Panc1 (cell line): ENCODE results near the gene DR1. TPM values are rescaled to one million over a fixed set of nuclear protein-coding genes. Genes with fewer than 3 reads are reported as not detected.

Source experiments
- ATAC-seq: fragments of 200-7000 bp; cut with Tn5 transposase; 2 replicates; pipeline ENCODE4 v1.9.1; 2020; ENCODE audit warnings: mild to moderate bottlenecking, moderate library complexity
- Bru-seq: library from RNA; stranded (reverse); fragments of 400-500 nt; gene quantifications from one replicate; lab custom pipeline; 2021; lab: Mats Ljungman, UMichigan
- BruChase-seq, 2 experiments: library from RNA; stranded (reverse); fragments of 400-500 nt; gene quantifications; one replicate each; lab custom pipeline; 2021; lab: Mats Ljungman, UMichigan
- BruUV-seq: library from RNA; stranded (reverse); fragments of 400-500 nt; replicated peaks from 2 replicates; lab custom pipeline; 2021; lab: Mats Ljungman, UMichigan
- CTCF ChIA-PET: fragments of 300-600 bp; sonication (Branson Sonifier 250); formaldehyde crosslinking; loops from one replicate; lab custom pipeline; 2022; ENCODE audit warnings: antibody characterized with exemption; lab: Charles Lee
- POLR2A ChIA-PET: fragments of 300-600 bp; sonication (Branson Sonifier 250); formaldehyde crosslinking; loops from one replicate; lab custom pipeline; 2022; ENCODE audit warnings: antibody characterized with exemption; lab: Charles Lee
- DNase-seq: peaks from one replicate; pipeline ENCODE4 v3.0.0-alpha.2; 2010; ENCODE audit warnings: low read depth, low spot score
- H3K27ac ChIP-seq: 2 replicates; pipeline ENCODE4 v1.5.1; 2011; ENCODE audit warnings: mild to moderate bottlenecking, low read length, inconsistent platforms
- H3K27me3 ChIP-seq: fragments of 200-500 bp; sonication (Bioruptor generic); 2 replicates; pipeline ENCODE4 v1.6.0; 2014; ENCODE audit warnings: low read length, inconsistent platforms; ENCODE audit not compliant: control insufficient read depth, insufficient read depth
- H3K36me3 ChIP-seq: fragments of 200-500 bp; sonication (Bioruptor generic); 2 replicates; pipeline ENCODE4 v1.5.1; 2014; ENCODE audit warnings: inconsistent platforms, mild to moderate bottlenecking, low read length, moderate library complexity; ENCODE audit not compliant: control insufficient read depth, insufficient read depth
- H3K4me1 ChIP-seq: 2 replicates; pipeline ENCODE4 v1.5.1; 2011; ENCODE audit warnings: inconsistent platforms, mild to moderate bottlenecking, low read length, moderate library complexity; ENCODE audit not compliant: control insufficient read depth, insufficient read depth
- H3K4me3 ChIP-seq, 2 experiments: 2 replicates each; pipeline ENCODE4 v1.5.1; 2011 to 2012; ENCODE audit warnings: low read depth in 2 of 2, low read length in 2 of 2, mild to moderate bottlenecking in 2 of 2, inconsistent platforms in 1 of 2, moderate library complexity in 1 of 2
- H3K9me3 ChIP-seq: fragments of 200-500 bp; sonication (Bioruptor generic); 2 replicates; pipeline ENCODE4 v1.5.1; 2014; ENCODE audit warnings: low read depth, mild to moderate bottlenecking, inconsistent platforms, low read length, moderate library complexity; ENCODE audit not compliant: control insufficient read depth, insufficient read depth
- CTCF ChIP-seq: fragments of 450-650 bp; IDR thresholded peaks from 2 replicates; pipeline ENCODE4 v1.5.1; 2017; ENCODE audit warnings: mild to moderate bottlenecking
- POLR2AphosphoS5 ChIP-seq: IDR thresholded peaks from 2 replicates; pipeline ENCODE4 v1.6.1; 2012; ENCODE audit warnings: mild to moderate bottlenecking, low read depth, low read length, moderate library complexity
- REST ChIP-seq, 2 experiments: IDR thresholded peaks; 2 replicates each; pipeline ENCODE4 v1.6.1; 2011 to 2012; ENCODE audit warnings: low read depth in 2 of 2, control low read depth in 1 of 2, low read length in 1 of 2, mild to moderate bottlenecking in 1 of 2, moderate library complexity in 1 of 2; ENCODE audit not compliant: insufficient read depth in 1 of 2
- SIN3A ChIP-seq: IDR thresholded peaks from 2 replicates; pipeline ENCODE4 v1.6.1; 2012; ENCODE audit warnings: low read depth, mild to moderate bottlenecking, low read length, moderate library complexity, borderline replicate concordance; ENCODE audit not compliant: insufficient read depth
- TCF7L2 ChIP-seq: IDR thresholded peaks from 2 replicates; pipeline ENCODE4 v1.6.1; 2011; ENCODE audit warnings: mild to moderate bottlenecking, low read depth, low read length, inconsistent platforms
- in situ Hi-C: cut with HindIII; loops from 2 replicates; pipeline ENCODE4 v1.10.0; 2016; ENCODE audit warnings: low sequenced_read_pairs, low pct_unique_long_range_greater_than_20kb
- intact Hi-C: fragments of 100-400 bp; cut with micrococcal nuclease; formaldehyde crosslinking; loops from one replicate; pipeline ENCODE4 v1.10.0; 2022; ENCODE audit not compliant: unreplicated experiment
- long read RNA-seq: library from polyadenylated mRNA; unstranded; transcript quantifications from one replicate; pipeline ENCODE4 v2.0.0, GENCODE V29; 2021; ENCODE audit not compliant: unreplicated experiment
- polyA plus RNA-seq: library from polyadenylated mRNA; unstranded; fragments of >200 nt; gene quantifications from one replicate; pipeline ENCODE4 v1.2.1, GENCODE V29; 2012; ENCODE audit warnings: missing spikeins; ENCODE audit not compliant: insufficient read length
- total RNA-seq: library from RNA; stranded (reverse); gene quantifications from one replicate; pipeline ENCODE4 v1.2.1, GENCODE V29; 2021; ENCODE audit not compliant: unreplicated experiment

The DR1 gene
- total RNA-seq (39.0 TPM), Bru-seq, nascent RNA (percentile 84 among the genes with signal in this experiment), BruChase-seq, experiment 1, labeled RNA remaining after a 2-hour chase (percentile 91 among the genes with signal in this experiment), BruChase-seq, experiment 2, labeled RNA remaining after a 6-hour chase (percentile 96 among the genes with signal in this experiment)
- polyA plus RNA-seq = 22.4 TPM
- long read RNA-seq, full-length matches to known transcripts = 125 of 134 reads
- long read RNA-seq, partial matches to known transcripts = 3 of 134 reads
- long read RNA-seq, other reads (novel, unspliced or antisense) = 6 of 134 reads

DNA sequence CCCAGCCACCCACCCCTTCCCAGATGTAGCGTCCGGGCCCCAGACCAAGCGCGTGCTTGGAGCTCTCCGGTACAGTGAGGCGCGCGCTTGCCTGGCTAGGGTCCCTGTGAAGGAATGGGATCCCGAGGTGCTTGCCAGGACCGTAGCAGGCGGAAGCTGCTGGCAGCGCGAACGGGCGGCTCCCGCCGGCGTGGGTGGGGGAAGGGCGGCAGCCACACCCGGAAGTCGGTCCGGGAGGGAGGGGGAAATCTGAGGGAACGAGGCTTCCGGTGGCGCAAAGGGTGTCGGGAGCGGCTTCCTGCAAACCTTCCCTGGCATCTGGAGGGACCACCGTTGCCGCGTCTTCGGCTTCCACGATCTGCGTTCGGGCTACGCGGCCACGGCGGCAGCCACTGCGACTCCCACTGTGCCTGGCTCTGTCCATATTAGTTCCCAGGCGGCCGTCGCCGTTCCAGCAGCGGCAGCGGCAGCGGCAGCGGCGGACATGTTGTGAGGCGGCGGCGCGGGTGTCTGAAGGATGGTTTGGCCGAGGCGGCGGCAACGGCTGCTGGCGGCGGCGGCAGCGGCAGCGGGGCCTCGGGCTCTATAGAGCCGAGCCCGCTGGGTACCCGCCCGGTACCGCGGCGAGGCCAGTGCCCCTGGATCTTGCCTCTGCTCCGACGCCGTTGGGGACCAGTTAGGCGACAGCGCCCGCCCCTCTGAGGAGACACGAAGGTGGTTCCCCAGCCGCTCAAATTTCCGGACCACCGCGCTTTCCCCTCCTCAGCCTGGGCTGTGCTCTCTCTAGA lies at the start of gene DR1:
TSS of gene DR1 (plus strand) at position 275 of the 788 bp plus-strand sequence. CDS start 739 bp downstream, outside the sequence.
- DNase-seq (no peak), ATAC-seq (peak; percentile 95)
- peaks cover 5% of the 10 kb centered on the region for H3K4me1 ChIP-seq
- TF ChIP-seq REST (IDR thresholded peaks at IDR 0.05; ENCODE audit: insufficient read depth in 1 of 2, low read depth in 2 of 2, low read length in 1 of 2) = peak in 1 of 2 experiments; percentile 53; a peak in 1 of 4 replicates
- TF ChIP-seq POLR2AphosphoS5 = peak; percentile 84
- TF ChIP-seq SIN3A = 0 out of 2 replicates have a peak, but pooled peaks have one; percentile 54
- TF ChIP-seq CTCF = no peak
- peak; percentile 32; the same call in 1 of the 2 replicates for TF ChIP-seq TCF7L2
- H3K27ac ChIP-seq = peak within 1 kb of the TSS; percentile 97
- H3K9me3 ChIP-seq = no peaks in the 10 kb centered on the region
- no TSS peak for BruUV-seq
- ChIA-PET CTCF (interaction anchor here (1.4 kb wide), 1 partner anchor 41 kb away, joined by 6 read pairs; no protein-coding TSS in a partner anchor), POLR2A (interaction anchor here (0.6 to 0.7 kb wide), 5 partner anchors 21 to 1402 kb away, joined by 3 to 4 read pairs (median 3); no protein-coding TSS in a partner anchor)
- intact Hi-C loops = no loop called here
- H3K36me3 ChIP-seq = peaks cover 3% of the 10 kb centered on the region
- no peaks in the 10 kb centered on the region for H3K27me3 ChIP-seq
- in situ Hi-C loops = no loop called here
- peak within 1 kb of the TSS; percentile 87 to 96 for H3K4me3 ChIP-seq

DNA sequence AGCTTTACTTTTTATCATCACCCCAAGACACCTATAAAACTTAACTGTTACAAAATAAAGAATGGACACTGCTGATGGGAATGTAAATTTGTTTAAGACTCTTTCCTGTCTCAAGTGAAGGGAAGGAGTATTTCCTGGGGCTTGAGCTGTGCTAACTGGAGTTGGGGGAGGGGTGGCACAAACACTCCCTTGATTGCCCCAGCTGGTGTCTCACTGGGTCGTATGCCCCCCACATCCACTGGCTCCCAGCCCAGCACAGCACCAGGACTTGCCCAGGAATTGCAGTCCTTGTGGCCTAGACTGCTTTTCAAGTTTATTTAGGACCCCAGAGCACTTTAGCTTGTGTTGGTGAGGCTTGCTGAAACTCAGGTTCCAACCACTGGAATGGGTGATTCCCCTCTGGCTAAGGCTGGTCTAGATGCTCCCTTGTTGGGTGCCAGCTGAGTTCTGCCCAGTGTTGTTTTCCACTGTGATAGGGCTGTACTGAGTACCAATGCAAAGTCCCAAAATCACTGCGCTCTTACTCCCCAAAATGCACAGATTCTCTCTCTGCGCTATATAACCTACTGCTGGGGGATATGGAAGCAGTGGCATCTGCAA lies 49.1 kb upstream of the DR1 start:
- ChIA-PET CTCF (no interaction called here), POLR2A (interaction anchor here (0.6 kb wide), 1 partner anchor 220 kb away, joined by 3 read pairs; no protein-coding TSS in a partner anchor)
- BruUV-seq = no TSS peak
- DNase-seq (no peak), ATAC-seq (no peak)
- in situ Hi-C loops = no loop called here
- Histone ChIP-seq H3K9me3 (no peaks in the 10 kb centered on the region), H3K27ac (no peak overlapping the region), H3K36me3 (no peaks in the 10 kb centered on the region; the same call in 1 of the 2 replicates), H3K4me3 (no peak overlapping the region), H3K4me1 (no peaks in the 10 kb centered on the region), H3K27me3 (no peaks in the 10 kb centered on the region)
- intact Hi-C loops = no loop called here
- TF ChIP-seq CTCF (no peak), POLR2AphosphoS5 (no peak), SIN3A (no peak), TCF7L2 (no peak), REST (IDR thresholded peaks at IDR 0.05; ENCODE audit: insufficient read depth in 1 of 2, low read depth in 2 of 2, low read length in 1 of 2) (no peak)
